ENCODE data around the gene HM13. TPM values are rescaled to one million over a fixed set of nuclear protein-coding genes. Genes with fewer than 3 reads are reported as not detected.
"Not testable (repeated sequence)": the region's sequence is repeated elsewhere in the genome, so short reads cannot be mapped to it uniquely, and the experiment has no call there.

The HM13 gene
- total RNA-seq, 1 experiment from 2014 or later: 69.6 TPM

GRCh38 chr20:31494131-31494530, 20.1 kb upstream of the HM13 start:
- Histone ChIP-seq H3K36me3 (ENCODE audit: insufficient read depth, low read length) (no peaks in the 10 kb centered on the region), H3K79me2 (ENCODE audit: low read length) (no peaks in the 10 kb centered on the region), H2AFZ (ENCODE audit: low read length) (no peak overlapping the region), H3K27me3 (ENCODE audit: low read length) (no peaks in the 10 kb centered on the region), H3K9me2 (replicated peaks; ENCODE audit: insufficient read depth, low read length) (no peaks in the 10 kb centered on the region), H3K9me3 (ENCODE audit: low read length) (no peaks in the 10 kb centered on the region), H3K4me1 (ENCODE audit: low read length) (no peaks in the 10 kb centered on the region), H3K4me2 (ENCODE audit: low read depth, low read length, poor library complexity, severe bottlenecking) (no peak overlapping the region), H3K4me3 (ENCODE audit: low read length) (no peak overlapping the region), H4K20me1 (ENCODE audit: insufficient read depth, low read depth, low read length) (no peaks in the 10 kb centered on the region), H3K9ac (ENCODE audit: low read length) (no peak overlapping the region), H3K27ac (ENCODE audit: low read length) (no peak overlapping the region)
- peak; percentile 49 for DNase-seq

- no peaks in the 10 kb centered on the region for H3K4me1 ChIP-seq (ENCODE audit: low read length)
- no peak for DNase-seq
- H3K27ac ChIP-seq (ENCODE audit: low read length): no peak overlapping the region
- H3K9me3 ChIP-seq (ENCODE audit: low read length): no peaks in the 10 kb centered on the region
- no peaks in the 10 kb centered on the region for H3K79me2 ChIP-seq (ENCODE audit: low read length)
- H3K4me3 ChIP-seq (ENCODE audit: low read length): no peak overlapping the region
- no peaks in the 10 kb centered on the region for H4K20me1 ChIP-seq (ENCODE audit: insufficient read depth, low read depth, low read length)
- H3K27me3 ChIP-seq (ENCODE audit: low read length): no peaks in the 10 kb centered on the region
- no peak overlapping the region for H3K4me2 ChIP-seq (ENCODE audit: low read depth, low read length, poor library complexity, severe bottlenecking)
- no peaks in the 10 kb centered on the region for H3K9me2 ChIP-seq (replicated peaks; ENCODE audit: insufficient read depth, low read length)
- no peak overlapping the region for H2AFZ ChIP-seq (ENCODE audit: low read length)
- no peak overlapping the region for H3K9ac ChIP-seq (ENCODE audit: low read length)
- H3K36me3 ChIP-seq (ENCODE audit: insufficient read depth, low read length): no peaks in the 10 kb centered on the region
Observed at GRCh38 chr20:31496761-31497295, 17.4 kb upstream of the HM13 start.

DNA sequence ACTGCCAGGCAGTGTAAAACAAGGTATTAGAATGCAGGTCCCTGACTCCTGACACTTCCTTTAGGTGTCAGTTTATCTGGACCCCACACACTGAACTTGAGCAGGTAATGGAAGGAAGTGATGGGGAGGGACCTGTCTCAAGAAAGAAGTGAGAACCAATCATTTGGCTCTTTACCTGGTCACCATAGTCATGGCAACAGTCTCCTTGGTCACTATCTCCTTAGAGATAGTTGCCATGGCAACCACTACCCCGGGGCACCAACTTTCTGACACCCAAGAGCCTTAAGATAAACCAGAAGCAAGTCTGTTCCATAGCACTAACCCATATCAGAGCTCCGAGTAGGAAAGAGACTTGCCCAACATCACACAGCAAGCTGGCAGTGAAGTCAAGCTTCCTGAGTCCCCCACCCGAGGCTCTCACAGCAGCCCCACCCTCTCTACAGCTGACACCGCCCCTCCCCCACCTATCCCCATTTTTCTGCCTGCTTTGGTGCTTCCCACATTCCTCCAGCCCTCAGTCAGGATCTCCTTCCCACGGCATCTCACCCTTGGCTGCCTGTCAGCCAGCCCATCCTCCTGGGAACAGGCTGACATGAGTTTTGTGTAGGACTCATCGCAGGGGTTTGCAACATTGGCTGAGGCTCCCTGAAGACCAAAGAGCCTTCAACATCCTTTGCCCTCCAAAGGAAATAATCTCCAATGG, 16.3 kb upstream of the HM13 start:
- no peak for DNase-seq
- no peaks in the 10 kb centered on the region for H3K4me1 ChIP-seq (ENCODE audit: low read length)
- H3K4me2 ChIP-seq (ENCODE audit: low read depth, low read length, poor library complexity, severe bottlenecking): no peak overlapping the region
- no peak overlapping the region for H3K4me3 ChIP-seq (ENCODE audit: low read length)
- no peak overlapping the region for H2AFZ ChIP-seq (ENCODE audit: low read length)
- H3K36me3 ChIP-seq (ENCODE audit: insufficient read depth, low read length): no peaks in the 10 kb centered on the region
- no peak overlapping the region for H3K9ac ChIP-seq (ENCODE audit: low read length)
- no peaks in the 10 kb centered on the region for H4K20me1 ChIP-seq (ENCODE audit: insufficient read depth, low read depth, low read length)
- H3K27me3 ChIP-seq (ENCODE audit: low read length): no peaks in the 10 kb centered on the region
- H3K27ac ChIP-seq (ENCODE audit: low read length): no peak overlapping the region
- no peaks in the 10 kb centered on the region for H3K79me2 ChIP-seq (ENCODE audit: low read length)
- H3K9me2 ChIP-seq (replicated peaks; ENCODE audit: insufficient read depth, low read length): no peaks in the 10 kb centered on the region
- H3K9me3 ChIP-seq (ENCODE audit: low read length): no peaks in the 10 kb centered on the region

DNA sequence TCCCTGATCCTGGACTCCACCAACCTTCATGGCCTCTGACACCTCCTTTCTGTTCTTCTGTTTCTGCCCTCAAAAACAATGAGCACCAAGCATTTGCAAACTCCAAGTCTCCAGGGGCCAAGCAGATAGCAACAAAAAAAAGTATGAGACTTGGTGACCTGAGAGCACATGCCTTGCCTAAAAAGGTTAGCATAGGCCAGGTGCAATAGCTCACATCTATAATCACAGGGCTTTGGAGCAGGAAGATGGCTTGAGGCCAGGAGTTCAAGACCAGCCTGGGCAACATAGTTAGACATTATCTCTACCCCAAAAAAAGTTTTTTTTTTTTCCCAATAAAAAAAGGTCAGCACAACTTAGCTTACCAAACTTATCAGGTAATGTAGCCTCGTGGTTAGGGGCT, 13.7 kb upstream of the HM13 start:
- H3K9me2 ChIP-seq (replicated peaks; ENCODE audit: insufficient read depth, low read length): no peaks in the 10 kb centered on the region
- no peaks in the 10 kb centered on the region for H3K9me3 ChIP-seq (ENCODE audit: low read length)
- no peak overlapping the region for H3K9ac ChIP-seq (ENCODE audit: low read length)
- H3K27ac ChIP-seq (ENCODE audit: low read length): no peak overlapping the region
- no peaks in the 10 kb centered on the region for H3K36me3 ChIP-seq (ENCODE audit: insufficient read depth, low read length)
- no peak overlapping the region for H3K4me2 ChIP-seq (ENCODE audit: low read depth, low read length, poor library complexity, severe bottlenecking)
- no peak for DNase-seq
- H3K27me3 ChIP-seq (ENCODE audit: low read length): no peaks in the 10 kb centered on the region
- no peak overlapping the region for H3K4me3 ChIP-seq (ENCODE audit: low read length)
- H4K20me1 ChIP-seq (ENCODE audit: insufficient read depth, low read depth, low read length): no peaks in the 10 kb centered on the region
- H3K79me2 ChIP-seq (ENCODE audit: low read length): no peaks in the 10 kb centered on the region
- H2AFZ ChIP-seq (ENCODE audit: low read length): no peak overlapping the region
- no peaks in the 10 kb centered on the region for H3K4me1 ChIP-seq (ENCODE audit: low read length)

- H3K4me3 ChIP-seq (ENCODE audit: low read length); H3K9me2 ChIP-seq (replicated peaks; ENCODE audit: insufficient read depth, low read length); H3K27ac ChIP-seq (ENCODE audit: low read length); H3K9me3 ChIP-seq (ENCODE audit: low read length); H4K20me1 ChIP-seq (ENCODE audit: insufficient read depth, low read depth, low read length); H3K36me3 ChIP-seq (ENCODE audit: insufficient read depth, low read length); H3K27me3 ChIP-seq (ENCODE audit: low read length); H2AFZ ChIP-seq (ENCODE audit: low read length); H3K79me2 ChIP-seq (ENCODE audit: low read length); H3K4me1 ChIP-seq (ENCODE audit: low read length); H3K9ac ChIP-seq (ENCODE audit: low read length); H3K4me2 ChIP-seq (ENCODE audit: low read depth, low read length, poor library complexity, severe bottlenecking): not testable (repeated sequence)
- DNase-seq: peak; percentile 90
Observed at GRCh38 chr20:31502884-31503673, 11.2 kb upstream of the HM13 start.

DNA sequence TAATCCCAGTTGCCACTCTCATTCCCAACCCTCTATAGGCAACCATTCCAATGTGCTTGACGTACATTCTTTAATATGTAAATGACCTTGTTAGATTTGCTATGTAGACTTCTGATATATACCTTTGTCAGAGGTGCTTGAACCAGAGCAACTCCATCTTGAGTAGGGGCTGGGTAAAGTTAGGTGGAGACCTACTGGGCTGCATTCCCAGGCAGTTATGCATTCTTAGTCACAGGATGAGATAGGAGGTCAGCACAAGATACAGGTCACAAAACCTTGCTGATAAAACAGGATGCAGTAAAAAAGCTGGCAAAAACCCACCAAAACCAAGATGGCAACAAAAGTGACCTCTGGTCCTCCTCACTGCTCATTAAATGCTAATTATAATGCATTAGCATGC, 8.3 kb upstream of the HM13 start:
- H2AFZ ChIP-seq (ENCODE audit: low read length): no peak overlapping the region
- H4K20me1 ChIP-seq (ENCODE audit: insufficient read depth, low read depth, low read length): no peaks in the 10 kb centered on the region
- no peak overlapping the region for H3K4me2 ChIP-seq (ENCODE audit: low read depth, low read length, poor library complexity, severe bottlenecking)
- no peaks in the 10 kb centered on the region for H3K36me3 ChIP-seq (ENCODE audit: insufficient read depth, low read length)
- no peaks in the 10 kb centered on the region for H3K4me1 ChIP-seq (ENCODE audit: low read length)
- H3K9ac ChIP-seq (ENCODE audit: low read length): no peak overlapping the region
- H3K4me3 ChIP-seq (ENCODE audit: low read length): no peak overlapping the region
- H3K79me2 ChIP-seq (ENCODE audit: low read length): no peaks in the 10 kb centered on the region
- H3K9me3 ChIP-seq (ENCODE audit: low read length): no peaks in the 10 kb centered on the region
- no peak overlapping the region for H3K27ac ChIP-seq (ENCODE audit: low read length)
- no peaks in the 10 kb centered on the region for H3K9me2 ChIP-seq (replicated peaks; ENCODE audit: insufficient read depth, low read length)
- DNase-seq: no peak
- H3K27me3 ChIP-seq (ENCODE audit: low read length): no peaks in the 10 kb centered on the region

DNA sequence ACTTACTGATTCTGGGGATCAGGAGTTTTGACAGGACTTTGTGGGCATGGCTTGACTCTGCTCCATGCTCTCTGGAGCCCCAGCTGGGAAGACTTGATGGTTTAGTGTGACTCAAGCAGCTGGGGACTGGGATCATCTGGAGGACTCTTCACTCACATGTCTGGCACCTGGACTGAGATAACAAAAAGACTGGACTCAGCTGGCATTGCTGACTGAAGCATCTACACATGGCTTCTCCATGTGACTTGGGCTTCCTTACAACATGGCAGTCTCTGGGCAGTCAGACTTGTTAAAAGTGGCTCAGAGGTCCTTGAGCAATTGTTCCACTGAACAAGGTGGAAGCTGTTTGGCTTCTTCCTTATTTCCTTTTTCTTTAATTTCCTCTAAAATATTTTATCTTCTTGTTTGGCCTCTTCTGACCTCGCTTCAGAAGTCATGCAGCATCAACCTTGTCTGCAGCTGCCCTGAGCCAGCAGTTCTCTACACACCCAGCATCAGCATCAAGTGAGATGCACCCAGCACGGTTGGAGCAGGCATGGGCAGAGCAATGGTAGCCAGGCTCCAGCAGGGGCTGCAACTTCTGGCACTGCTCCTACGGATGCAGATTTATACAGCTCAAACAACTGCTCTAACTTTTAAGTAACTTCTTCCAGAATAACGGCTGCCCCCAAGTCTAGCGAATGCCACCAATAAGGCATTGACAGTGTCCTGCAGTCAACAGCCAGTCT, 5.6 kb upstream of the HM13 start:
- DNase-seq: no peak
- Histone ChIP-seq H3K9ac (ENCODE audit: low read length) (no peak overlapping the region), H3K27ac (ENCODE audit: low read length) (no peak overlapping the region), H3K9me2 (replicated peaks; ENCODE audit: insufficient read depth, low read length) (no peaks in the 10 kb centered on the region), H3K9me3 (ENCODE audit: low read length) (no peaks in the 10 kb centered on the region), H3K4me1 (ENCODE audit: low read length) (no peaks in the 10 kb centered on the region), H2AFZ (ENCODE audit: low read length) (no peak overlapping the region), H3K27me3 (ENCODE audit: low read length) (no peaks in the 10 kb centered on the region), H3K4me3 (ENCODE audit: low read length) (no peak overlapping the region), H3K79me2 (ENCODE audit: low read length) (no peaks in the 10 kb centered on the region), H4K20me1 (ENCODE audit: insufficient read depth, low read depth, low read length) (no peaks in the 10 kb centered on the region), H3K36me3 (ENCODE audit: insufficient read depth, low read length) (no peaks in the 10 kb centered on the region), H3K4me2 (ENCODE audit: low read depth, low read length, poor library complexity, severe bottlenecking) (no peak overlapping the region)

Measured in Karpas-422 (cell line).